ENCODE measurements around the gene FGR. TPM values are rescaled to one million over a fixed set of nuclear protein-coding genes. Genes with fewer than 3 reads are reported as not detected.

Gene FGR
- total and polyA plus RNA-seq, 2 of the 13 experiments (the other 11 are each of a cell fraction or from before 2014, with no cell fraction given) = not detected

- TF ChIP-seq ZKSCAN5 (CRISPR knock-in tag; IDR thresholded peaks at IDR 0.05) (peak; percentile 51; the same call in 1 of the 2 replicates), ZNF775 (CRISPR knock-in tag; IDR thresholded peaks at IDR 0.05; ENCODE audit: borderline replicate concordance) (no peak; the same call in 1 of the 2 replicates), PCBP1 (IDR thresholded peaks at IDR 0.05; ENCODE audit: borderline replicate concordance, low read depth, low read length) (peak; percentile 93), RBFOX2 (IDR thresholded peaks at IDR 0.05; ENCODE audit: low read depth, low read length) (no peak), PPARG (CRISPR knock-in tag; conservative IDR thresholded peaks at IDR 0.05) (peak; percentile 91), SNAI1 (CRISPR knock-in tag; IDR thresholded peaks at IDR 0.05; ENCODE audit: borderline replicate concordance) (0 out of 2 replicates have a peak, but pooled peaks have one; percentile 54), ZNF850 (CRISPR knock-in tag; conservative IDR thresholded peaks at IDR 0.05) (no peak), MIXL1 (CRISPR knock-in tag; IDR thresholded peaks at IDR 0.05) (peak; percentile 59; the same call in 1 of the 2 replicates), SALL2 (CRISPR knock-in tag; IDR thresholded peaks at IDR 0.05) (peak; percentile 71; the same call in 1 of the 2 replicates), HOXD1 (CRISPR knock-in tag; IDR thresholded peaks at IDR 0.05) (peak; percentile 85), ZBTB10 (CRISPR knock-in tag; IDR thresholded peaks at IDR 0.05; ENCODE audit: borderline replicate concordance) (peak; percentile 95), ZNF646 (CRISPR knock-in tag; IDR thresholded peaks at IDR 0.05) (peak; percentile 96), ZNF687 (CRISPR knock-in tag; IDR thresholded peaks at IDR 0.05) (peak; percentile 96), ZBTB46 (CRISPR knock-in tag; IDR thresholded peaks at IDR 0.05; ENCODE audit: borderline replicate concordance) (peak; percentile 98)
Observed at GRCh38 chr1:27607239-27607804, 27.7 kb downstream of the FGR start (continued).
